Natural killer cell treated with Interleukin-12 subunit alpha and Interleukin-12 subunit beta and Interleukin-15 and Interleukin-18, amount 100 ng/mL, for 72 hours (primary cell): Measurements from ENCODE around the gene COL4A6. TPM values are rescaled to one million over a fixed set of nuclear protein-coding genes. Genes with fewer than 3 reads are reported as not detected.

Source experiments
- ATAC-seq, 2 donors: fragments of 150-1000 bp; cut with Tn5 transposase in 1 of 2; sonication (Bioruptor Pico), chemical (Tn5 transposase) in 1 of 2; 2 replicates each; pipeline ENCODE4 v1.10.0; 2021
- DNase-seq: peaks from one replicate; pipeline ENCODE4 v3.0.0; 2022; ENCODE audit warnings: low spot score
- H3K27ac Mint-ChIP-seq, 2 donors: 1 replicate in 1 of 2; 2 replicates in 1 of 2; pipeline ENCODE4 v1.8.0; 2022; ENCODE audit warnings: mixed read lengths in 2 of 2, mild to moderate bottlenecking in 1 of 2, moderate library complexity in 1 of 2
- H3K27me3 Mint-ChIP-seq, 2 donors: 1 replicate in 1 of 2; 2 replicates in 1 of 2; pipeline ENCODE4 v1.8.0; 2022; ENCODE audit warnings: mixed read lengths in 2 of 2
- H3K36me3 Mint-ChIP-seq: one replicate; pipeline ENCODE4 v1.8.0; 2022; ENCODE audit warnings: mixed read lengths
- H3K4me1 Mint-ChIP-seq, 2 donors: 1 replicate in 1 of 2; 2 replicates in 1 of 2; pipeline ENCODE4 v1.8.0; 2022; ENCODE audit warnings: low read depth in 2 of 2, mixed read lengths in 2 of 2, mild to moderate bottlenecking in 1 of 2
- H3K4me3 Mint-ChIP-seq: one replicate; pipeline ENCODE4 v1.8.0; 2022; ENCODE audit warnings: mixed read lengths
- H3K9me3 Mint-ChIP-seq: 2 replicates; pipeline ENCODE4 v1.8.0; 2022; ENCODE audit warnings: mixed read lengths
- total RNA-seq, 2 donors: library from RNA; stranded (reverse); gene quantifications; one replicate each; pipeline ENCODE4 v1.2.3, GENCODE V29; 2022

COL4A6 gene
- total RNA-seq, 2 donors from 2014 or later: not detected

DNA sequence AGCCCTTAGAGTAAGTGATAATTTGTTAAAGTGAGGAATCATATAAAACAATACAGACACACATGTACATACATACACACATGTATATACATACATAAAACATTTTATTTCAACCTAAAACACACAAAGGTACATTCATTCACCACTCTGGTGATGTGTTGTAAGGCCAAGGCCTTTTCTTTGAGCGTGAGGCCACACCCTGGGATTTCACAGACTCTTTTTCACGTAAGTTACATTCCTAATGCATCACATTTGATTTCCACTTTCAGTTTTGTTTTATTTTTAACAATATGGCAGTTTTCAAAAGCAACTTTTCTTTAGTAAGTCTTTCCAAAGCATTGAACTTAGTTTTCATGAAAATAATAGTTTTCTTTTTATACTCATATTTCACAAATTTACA is 170.7 kb downstream of the COL4A6 start:
- H3K4me1 Mint-ChIP-seq: peaks cover 0 to 10% of the 10 kb centered on the region in 2 donors
- ATAC-seq (no peak), DNase-seq (no peak)
- H3K27ac Mint-ChIP-seq: no peak overlapping the region
- peaks cover 11 to 15% of the 10 kb centered on the region in 2 donors for H3K27me3 Mint-ChIP-seq
- no peaks in the 10 kb centered on the region for H3K9me3 Mint-ChIP-seq
- H3K4me3 Mint-ChIP-seq: no peak overlapping the region
- no peaks in the 10 kb centered on the region for H3K36me3 Mint-ChIP-seq

- ATAC-seq: no peak
- Mint-ChIP-seq H3K4me3 (no peak overlapping the region), H3K36me3 (no peaks in the 10 kb centered on the region), H3K27me3 (peaks cover 11 to 15% of the 10 kb centered on the region in 2 donors), H3K27ac (no peak overlapping the region), H3K4me1 (no peaks in the 10 kb centered on the region), H3K9me3 (no peaks in the 10 kb centered on the region)
- no peak for DNase-seq
These were observed 173.8 kb downstream of the COL4A6 start for GRCh38 chrX:108264376-108264775.

GRCh38 chrX:108261549-108262203 is 176.5 kb downstream of the COL4A6 start:
- Mint-ChIP-seq H3K27me3 (peaks cover 17 to 24% of the 10 kb centered on the region in 2 donors), H3K4me3 (no peak overlapping the region), H3K9me3 (peaks cover 1% of the 10 kb centered on the region), H3K36me3 (no peaks in the 10 kb centered on the region), H3K27ac (no peak overlapping the region), H3K4me1 (no peaks in the 10 kb centered on the region)
- DNase-seq (no peak), ATAC-seq (no peak)

- Mint-ChIP-seq H3K9me3 (peaks cover 2% of the 10 kb centered on the region), H3K4me1 (no peaks in the 10 kb centered on the region), H3K27me3 (peaks cover 17 to 21% of the 10 kb centered on the region in 2 donors), H3K36me3 (no peaks in the 10 kb centered on the region), H3K27ac (no peak overlapping the region), H3K4me3 (no peak overlapping the region)
- ATAC-seq: no peak
- DNase-seq: no peak
These were observed 180.7 kb downstream of the COL4A6 start for GRCh38 chrX:108257556-108257955.

DNA sequence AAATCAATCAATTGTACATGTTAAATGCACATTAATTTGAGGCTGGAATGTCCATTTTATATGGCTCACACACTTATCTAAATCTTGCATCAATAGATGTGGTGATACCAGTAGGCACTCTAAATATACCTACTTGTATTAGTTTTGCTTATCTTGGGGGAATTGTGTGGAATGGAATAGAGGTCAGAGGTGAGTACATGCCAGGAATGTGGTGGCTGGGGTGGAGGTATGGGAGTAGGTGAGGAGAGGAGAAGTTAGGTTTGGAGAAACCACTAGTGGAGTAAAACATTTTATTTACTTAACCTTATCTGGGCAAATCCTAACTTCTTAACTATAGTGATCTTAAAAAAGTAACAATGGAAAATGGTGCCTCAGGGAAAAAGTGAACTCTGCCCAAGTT is 183.6 kb downstream of the COL4A6 start:
- no peak overlapping the region for H3K4me3 Mint-ChIP-seq

DNA sequence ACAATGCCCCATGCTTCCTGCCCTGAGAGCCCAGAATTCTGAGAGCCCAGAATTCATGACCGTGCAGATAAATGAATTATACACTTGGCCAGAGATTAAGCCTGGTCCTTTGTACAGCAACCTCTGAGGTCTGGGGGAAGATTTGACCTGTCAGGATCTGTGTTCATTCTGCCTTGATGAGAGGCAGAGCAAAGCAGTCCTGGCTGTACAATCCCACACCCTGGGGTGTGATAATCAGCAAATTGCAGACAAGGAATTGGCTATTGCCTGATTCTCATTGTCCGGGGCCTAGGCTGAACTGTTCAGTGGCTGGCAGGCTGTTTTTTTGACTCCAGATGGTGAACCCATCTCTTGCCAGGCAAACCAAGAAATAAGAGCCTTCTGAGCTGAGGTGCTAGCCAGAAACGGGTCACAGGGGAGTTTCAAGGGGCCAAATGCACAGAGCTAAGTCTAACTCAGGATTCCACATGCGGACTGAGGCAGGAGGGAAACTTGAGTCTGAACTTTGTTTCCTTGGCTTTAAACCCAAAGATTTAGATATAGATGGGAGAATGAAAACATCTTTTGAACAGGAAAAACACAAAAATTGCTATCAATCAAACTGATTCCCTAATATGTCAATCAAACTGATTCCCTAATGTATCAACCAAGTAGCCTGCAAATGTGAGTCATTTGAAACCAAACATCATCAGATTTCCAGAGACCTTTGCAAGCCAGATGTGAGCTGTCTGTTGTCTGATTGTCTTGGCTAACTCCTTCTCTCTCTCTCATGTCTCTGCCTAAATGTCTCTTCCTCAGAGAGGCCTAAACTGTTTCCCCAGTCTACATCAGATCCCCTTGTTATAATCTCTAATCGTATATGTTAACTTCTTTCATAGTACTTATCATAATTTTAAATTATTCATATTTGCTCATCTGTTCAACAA is 187.3 kb downstream of the COL4A6 start:
- Mint-ChIP-seq H3K36me3 (no peaks in the 10 kb centered on the region), H3K4me3 (no peak overlapping the region), H3K4me1 (no peaks in the 10 kb centered on the region), H3K27me3 (peaks cover 0 to 28% of the 10 kb centered on the region in 2 donors), H3K27ac (no peak overlapping the region), H3K9me3 (no peaks in the 10 kb centered on the region)
- ATAC-seq (no peak), DNase-seq (no peak)

More for the DNA sequence above, 183.6 kb downstream of the COL4A6 start:
- Mint-ChIP-seq H3K36me3 (no peaks in the 10 kb centered on the region), H3K9me3 (peaks cover 2% of the 10 kb centered on the region), H3K27ac (no peak overlapping the region), H3K4me1 (no peaks in the 10 kb centered on the region), H3K27me3 (peaks cover 17 to 24% of the 10 kb centered on the region in 2 donors)
- DNase-seq (no peak), ATAC-seq (no peak)

DNA sequence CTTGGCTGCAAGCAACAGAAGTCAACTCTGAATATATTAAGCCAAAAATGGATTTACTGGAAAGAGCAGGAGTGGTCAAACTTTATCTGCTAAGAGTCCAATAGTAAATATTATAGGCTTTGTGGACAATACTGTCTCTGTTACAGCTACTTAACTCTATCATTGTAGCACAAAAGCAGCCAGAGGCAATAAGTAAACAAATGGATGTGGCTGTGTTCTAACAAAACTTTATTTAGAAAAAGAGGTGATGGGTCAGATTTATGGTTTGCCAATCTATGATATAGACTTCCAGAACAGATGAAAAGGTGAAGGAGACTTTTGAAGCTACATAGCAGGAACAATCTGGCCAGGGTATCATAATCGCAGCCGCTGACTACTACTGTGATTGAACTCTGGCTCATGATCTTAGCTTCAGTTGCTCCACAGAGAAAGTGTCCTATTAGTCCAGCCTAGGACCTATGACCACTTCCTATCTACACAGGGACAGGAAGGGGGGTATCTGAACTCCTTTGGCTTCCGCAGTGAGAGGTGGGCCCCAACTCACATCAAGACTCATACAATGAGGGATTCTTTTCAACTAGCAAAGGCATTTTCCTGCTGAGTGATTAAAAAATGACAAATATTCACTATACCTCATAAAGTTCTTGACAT is 191.8 kb downstream of the COL4A6 start:
- Mint-ChIP-seq H3K4me1 (no peaks in the 10 kb centered on the region), H3K27me3 (peaks cover 0 to 20% of the 10 kb centered on the region in 2 donors), H3K27ac (no peak overlapping the region), H3K36me3 (no peaks in the 10 kb centered on the region), H3K4me3 (no peak overlapping the region), H3K9me3 (no peaks in the 10 kb centered on the region)
- no peak for ATAC-seq
- DNase-seq: no peak

DNA sequence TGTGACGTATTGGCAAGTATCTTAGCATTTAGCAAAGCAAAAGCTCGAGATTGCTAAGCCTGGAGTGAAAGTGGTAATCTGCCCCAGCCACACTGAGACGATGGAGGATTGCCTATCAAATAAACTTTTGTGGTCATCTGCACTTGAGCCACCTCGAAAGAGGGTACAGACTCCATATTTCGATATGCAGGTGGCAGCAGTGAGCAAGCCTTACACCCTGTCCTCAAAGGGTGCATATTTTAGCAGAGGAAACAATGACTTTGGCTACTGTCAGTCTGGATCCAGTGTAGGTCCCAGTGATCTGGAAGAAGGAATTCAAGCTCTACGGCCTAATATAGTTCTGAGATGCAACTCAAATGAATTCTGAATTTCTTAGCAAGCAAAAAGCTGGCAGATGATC is 192.8 kb downstream of the COL4A6 start:
- Mint-ChIP-seq H3K27me3 (peaks cover 0 to 20% of the 10 kb centered on the region in 2 donors), H3K36me3 (no peaks in the 10 kb centered on the region), H3K9me3 (no peaks in the 10 kb centered on the region), H3K27ac (no peak overlapping the region), H3K4me1 (no peaks in the 10 kb centered on the region), H3K4me3 (no peak overlapping the region)
- ATAC-seq (no peak), DNase-seq (no peak)

- ATAC-seq: no peak
These were observed 202.2 kb downstream of the COL4A6 start for GRCh38 chrX:108235986-108236385.

GRCh38 chrX:108230574-108230973 is 207.6 kb downstream of the COL4A6 start:
- no peaks in the 10 kb centered on the region for H3K36me3 Mint-ChIP-seq
- H3K4me1 Mint-ChIP-seq: no peaks in the 10 kb centered on the region
- ATAC-seq: no peak
- DNase-seq: no peak
- no peak overlapping the region for H3K4me3 Mint-ChIP-seq
- H3K27ac Mint-ChIP-seq: no peak overlapping the region
- no peaks in the 10 kb centered on the region for H3K9me3 Mint-ChIP-seq
- peaks cover 17 to 34% of the 10 kb centered on the region in 2 donors for H3K27me3 Mint-ChIP-seq

More at GRCh38 chrX:108235986-108236385, 202.2 kb downstream of the COL4A6 start:
- DNase-seq: no peak
- Mint-ChIP-seq H3K36me3 (no peaks in the 10 kb centered on the region), H3K4me3 (no peak overlapping the region), H3K9me3 (no peaks in the 10 kb centered on the region), H3K27ac (no peak overlapping the region), H3K4me1 (no peaks in the 10 kb centered on the region), H3K27me3 (peaks cover 25 to 37% of the 10 kb centered on the region in 2 donors)

DNA sequence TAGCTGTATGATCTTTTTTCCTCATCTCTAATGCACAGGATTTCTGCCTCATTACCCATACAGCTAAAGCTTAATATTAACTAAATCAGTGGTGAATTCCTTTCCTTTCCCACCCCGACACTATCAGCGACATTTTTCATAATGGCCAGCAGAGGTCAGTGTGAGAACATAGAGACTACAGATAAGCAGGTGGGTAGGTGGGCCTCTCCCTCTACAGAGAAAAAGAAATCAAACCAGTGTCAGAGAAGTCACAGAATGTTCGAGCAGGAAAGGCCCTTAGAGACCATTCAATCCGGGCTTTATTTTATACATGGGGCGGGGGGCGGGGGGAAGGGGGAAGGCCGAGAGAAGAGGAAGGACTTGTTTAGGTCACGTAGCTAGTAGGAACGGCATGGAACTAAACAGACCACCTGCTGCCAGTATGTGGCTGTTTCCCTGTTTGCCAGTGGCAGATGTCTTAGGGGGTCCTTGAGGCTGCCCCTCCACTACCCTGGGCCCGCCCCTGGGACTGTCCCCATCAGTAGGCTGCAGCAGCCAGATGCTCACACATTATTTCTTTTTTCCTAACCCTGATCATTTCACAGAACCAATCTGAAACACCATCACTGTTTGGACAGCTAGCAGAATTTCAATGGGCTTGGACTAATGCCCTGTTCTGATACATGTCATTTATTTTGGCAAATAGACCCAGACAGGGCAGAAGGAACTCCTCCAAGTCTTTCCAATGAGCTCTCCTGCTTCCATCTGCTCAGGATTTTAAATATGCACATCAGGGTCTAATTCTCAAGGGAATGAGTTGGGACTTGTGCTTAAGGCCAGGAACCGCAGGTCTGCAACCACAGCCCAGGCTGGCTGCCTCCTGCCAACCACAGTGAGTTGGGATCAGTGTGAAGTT is 213.2 kb downstream of the COL4A6 start:
- Mint-ChIP-seq H3K9me3 (no peaks in the 10 kb centered on the region), H3K4me1 (peaks cover 0 to 2% of the 10 kb centered on the region in 2 donors), H3K27ac (no peak overlapping the region), H3K36me3 (no peaks in the 10 kb centered on the region), H3K4me3 (no peak overlapping the region), H3K27me3 (peaks cover 7 to 33% of the 10 kb centered on the region in 2 donors)
- DNase-seq: no peak
- ATAC-seq: no peak

- peaks cover 0 to 2% of the 10 kb centered on the region in 2 donors for H3K4me1 Mint-ChIP-seq
- H3K9me3 Mint-ChIP-seq: no peaks in the 10 kb centered on the region
- peaks cover 0 to 32% of the 10 kb centered on the region in 2 donors for H3K27me3 Mint-ChIP-seq
- H3K36me3 Mint-ChIP-seq: no peaks in the 10 kb centered on the region
- no peak overlapping the region for H3K4me3 Mint-ChIP-seq
- ATAC-seq (no peak), DNase-seq (no peak)
- H3K27ac Mint-ChIP-seq: no peak overlapping the region
These were observed 214.0 kb downstream of the COL4A6 start for GRCh38 chrX:108224218-108224617.

DNA sequence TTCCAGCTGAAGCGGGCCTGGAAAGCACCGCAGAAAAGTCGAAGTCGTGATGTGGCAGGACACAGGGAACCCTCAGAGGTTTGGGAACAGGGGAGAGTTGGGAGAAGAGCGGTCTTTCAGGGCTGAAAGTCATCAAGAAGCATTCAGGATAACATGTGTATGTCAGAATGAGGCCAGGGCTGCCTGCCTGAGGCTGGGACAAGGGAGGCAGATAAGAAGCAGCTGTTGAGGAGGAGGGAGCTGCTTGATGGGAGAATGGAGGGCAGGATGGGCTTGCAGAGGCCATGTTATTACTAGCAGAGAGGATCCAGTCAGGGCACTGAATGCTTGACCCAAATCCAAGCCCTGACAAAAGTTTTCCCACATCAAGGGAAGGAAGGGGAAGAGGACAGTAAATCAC is 214.6 kb downstream of the COL4A6 start:
- H3K9me3 Mint-ChIP-seq: no peaks in the 10 kb centered on the region
- H3K36me3 Mint-ChIP-seq: no peaks in the 10 kb centered on the region
- H3K4me1 Mint-ChIP-seq: peaks cover 0 to 2% of the 10 kb centered on the region in 2 donors
- DNase-seq (no peak), ATAC-seq (no peak)
- peaks cover 0 to 30% of the 10 kb centered on the region in 2 donors for H3K27me3 Mint-ChIP-seq
- no peak overlapping the region for H3K4me3 Mint-ChIP-seq
- H3K27ac Mint-ChIP-seq: no peak overlapping the region
